K562 (cell line): ENCODE measurements around the gene PNP. TPM values are rescaled to one million over a fixed set of nuclear protein-coding genes. Genes with fewer than 3 reads are reported as not detected.
A peak's percentile ranks its signal among the peaks of the same experiment; 100 is the strongest.

Source experiments
- ATAC-seq: fragments of 200-7000 bp; cut with Tn5 transposase; 3 replicates; pipeline ENCODE4 v1.9.1; 2020; ENCODE audit warnings: moderate library complexity
- BruUV-seq: library from RNA; stranded (reverse); fragments of 400-500 nt; replicated peaks from 2 replicates; lab custom pipeline; 2021; lab: Mats Ljungman, UMichigan
- CTCF ChIA-PET: fragments of 300-600 bp; formaldehyde crosslinking; extraction: SDS; loops from one replicate; lab custom pipeline; 2021; ENCODE audit warnings: low intra/inter-chr PET ratio; lab: Yijun Ruan, JAX
- POLR2A ChIA-PET: fragments of 300-600, 350-650 bp; sonication (Branson Sonifier 250); formaldehyde crosslinking; extraction: SDS; loops from one replicate; lab custom pipeline; 2021; ENCODE audit warnings: antibody characterized with exemption, inconsistent platforms; lab: Yijun Ruan, JAX
- DNase-seq, 4 experiments: peaks; one replicate each; pipeline versions ENCODE4 v3.0.0 to v3.0.0-alpha.2; 2011 to 2018; ENCODE audit warnings: low spot score in 3 of 4, mixed read lengths in 3 of 4; ENCODE audit errors: extremely low read depth in 1 of 4
- FAIRE-seq: peaks from 2 replicates; lab custom pipeline; 2011; peaks lifted over from hg19 to GRCh38; lab: Jason Lieb, UNC
- H2AFZ ChIP-seq: 2 replicates; pipeline ENCODE4 v1.6.0; 2011; ENCODE audit warnings: low read depth, low read length, control low read depth, inconsistent platforms
- H3K27ac ChIP-seq: fragments of 200-600 bp; 3 replicates; pipeline ENCODE4 v1.8.0; 2011; ENCODE audit warnings: low read depth, mild to moderate bottlenecking, control low read depth, inconsistent platforms, low read length, moderate library complexity, mixed read lengths; ENCODE audit errors: extremely low read depth
- H3K27me3 ChIP-seq, 2 experiments: fragments of 300-600 bp in 1 of 2; 2 replicates in 1 of 2; 3 replicates in 1 of 2; pipeline versions ENCODE4 v1.6.0 to v1.8.0; 2011; ENCODE audit warnings: inconsistent platforms in 2 of 2, low read length in 2 of 2, mild to moderate bottlenecking in 1 of 2, mixed read lengths in 1 of 2, moderate library complexity in 1 of 2; ENCODE audit not compliant: control insufficient read depth in 2 of 2, insufficient read depth in 2 of 2
- H3K36me3 ChIP-seq: fragments of 300-600 bp; 3 replicates; pipeline ENCODE4 v1.8.0; 2011; ENCODE audit warnings: mild to moderate bottlenecking, low read length, inconsistent platforms; ENCODE audit not compliant: control insufficient read depth, insufficient read depth
- H3K4me1 ChIP-seq, 2 experiments: fragments of 200-600 bp in 1 of 2; replicated peaks in 1 of 2; 2 replicates in 1 of 2; 3 replicates in 1 of 2; pipeline versions ENCODE4 v1.5.1 to v1.8.0; 2011; ENCODE audit warnings: inconsistent platforms in 2 of 2, low read length in 2 of 2, mild to moderate bottlenecking in 1 of 2, mixed read lengths in 1 of 2, moderate library complexity in 1 of 2; ENCODE audit not compliant: control insufficient read depth in 2 of 2, insufficient read depth in 2 of 2
- H3K4me2 ChIP-seq: 2 replicates; pipeline ENCODE4 v1.6.1; 2011; ENCODE audit warnings: low read length, control low read depth, inconsistent platforms, mixed read lengths; ENCODE audit not compliant: insufficient read depth
- H3K4me3 ChIP-seq: fragments of 200-600 bp; sonication (generic), shearing (Covaris generic); 2 replicates; pipeline ENCODE4 v1.5.1; 2016; ENCODE audit warnings: control low read depth, inconsistent platforms
- H3K79me2 ChIP-seq: fragments of 200-600 bp; 3 replicates; pipeline ENCODE4 v1.8.0; 2011; ENCODE audit warnings: low read length, inconsistent platforms; ENCODE audit not compliant: control insufficient read depth, insufficient read depth
- H3K9ac ChIP-seq, 2 experiments: 2 replicates each; pipeline versions ENCODE4 v1.6.0 to v1.6.1; 2011; ENCODE audit warnings: low read depth in 2 of 2, low read length in 2 of 2, control low read depth in 1 of 2, inconsistent platforms in 1 of 2, mild to moderate bottlenecking in 1 of 2, mixed read lengths in 1 of 2; ENCODE audit not compliant: insufficient read depth in 1 of 2
- H3K9me1 ChIP-seq: one replicate; pipeline ENCODE4 v1.6.0; 2011; ENCODE audit warnings: inconsistent platforms, mild to moderate bottlenecking, low read length, moderate library complexity; ENCODE audit not compliant: control insufficient read depth, insufficient read depth
- H3K9me3 ChIP-seq: replicated peaks from 2 replicates; pipeline ENCODE4 v1.5.1; 2011; ENCODE audit warnings: low read depth, low read length, inconsistent platforms; ENCODE audit not compliant: control insufficient read depth, insufficient read depth
- H4K20me1 ChIP-seq: replicated peaks from 2 replicates; pipeline ENCODE4 v1.6.1; 2011; ENCODE audit warnings: low read length, inconsistent platforms, mixed read lengths; ENCODE audit not compliant: control insufficient read depth, insufficient read depth
- NRF1 ChIP-seq, 2 experiments: fragments of 450-650 bp; IDR thresholded peaks in 1 of 2; conservative IDR thresholded peaks in 1 of 2; 2 replicates each; pipeline ENCODE4 v1.6.1; 2014; ENCODE audit warnings: mild to moderate bottlenecking in 2 of 2
- POLR2AphosphoS2 ChIP-seq: IDR thresholded peaks from 2 replicates; pipeline ENCODE4 v1.6.1; 2012; ENCODE audit warnings: low read length, improper control_type of control experiment
- POLR2AphosphoS5 ChIP-seq: IDR thresholded peaks from 2 replicates; pipeline ENCODE4 v1.6.1; 2011; ENCODE audit warnings: mild to moderate bottlenecking, low read depth, low read length, moderate library complexity; ENCODE audit not compliant: control insufficient read depth, insufficient read depth
- RBFOX2 ChIP-seq: fragments of 200-400 bp; formaldehyde crosslinking; IDR thresholded peaks from 2 replicates; pipeline ENCODE4 v1.6.1; 2017; ENCODE audit warnings: low read depth, mild to moderate bottlenecking, low read length, moderate library complexity
- ZNF134 ChIP-seq: fragments of 250-450 bp; sonication (Bioruptor Pico); conservative IDR thresholded peaks from 2 replicates; pipeline ENCODE4 v1.4.0; 2020
- WGBS: fragments of 100-300 bp; shearing (Covaris generic); methylation state at CpG from one replicate; pipeline ENCODE4 v1.1.6; 2016; ENCODE audit warnings: low coverage, mixed read lengths; ENCODE audit not compliant: insufficient coverage; ENCODE audit errors: missing lambda C conversion rate; 5-methylcytosine and 5-hydroxymethylcytosine counted together
- in situ Hi-C: fragments of 300-500 bp; cut with MboI; formaldehyde crosslinking; loops from 4 replicates; pipeline ENCODE4 v1.15.0; 2018; ENCODE audit warnings: inconsistent platforms, mixed read lengths
- intact Hi-C: fragments of 100-400 bp; cut with micrococcal nuclease; formaldehyde crosslinking; loops from 2 replicates; pipeline ENCODE4 v1.14.2; 2022
- polyA plus RNA-seq, 8 experiments: library from polyadenylated mRNA; depleted of rRNA in 4 of 8; stranded (reverse) in 5 of 8; unstranded in 3 of 8; fragments of >200 nt; fragmentation: Nextera tagmentation in 2 of 8; fragmentation: Illumina TruSeq in 1 of 8; extraction: Ambion mirVana in 2 of 8; extraction: Trizol in 1 of 8; gene quantifications; 2 replicates each; pipeline versions ENCODE4 v1.2.1 to v1.2.3, GENCODE V29; 2011 to 2014; ENCODE audit warnings: inconsistent platforms in 1 of 8, missing spikeins in 1 of 8
- total RNA-seq, 7 experiments: library from RNA; depleted of rRNA in 6 of 7; stranded (reverse); fragments of >200 nt in 6 of 7; fragmentation: Illumina TruSeq in 2 of 7; extraction: Trizol in 2 of 7; gene quantifications; 2 replicates each; pipeline versions ENCODE4 v1.2.1 to v1.2.3, GENCODE V29; 2011 to 2021; ENCODE audit warnings: low replicate concordance in 1 of 7

The PNP gene
- total and polyA plus RNA-seq, 9 of the 15 experiments (the other 6 are each of a cell fraction or from before 2014, with no cell fraction given): 92.5 to 288 (median 137) TPM

GRCh38 chr14:20458031-20458789 lies 11.0 kb upstream of the PNP start:
- Histone ChIP-seq H3K36me3 (peaks cover 43% of the 10 kb centered on the region), H2AFZ (no peak overlapping the region), H3K9me1 (no peaks in the 10 kb centered on the region), H3K4me2 (0 out of 2 replicates have a peak overlapping the region, but pooled peaks have one; percentile 6), H3K9ac (peak overlapping the region in 1 of 2 experiments; percentile 72; a peak in 1 of 4 replicates), H3K27me3 (no peaks in the 10 kb centered on the region), H3K79me2 (peaks cover 70% of the 10 kb centered on the region), H4K20me1 (no peaks in the 10 kb centered on the region), H3K4me3 (no peak overlapping the region), H3K4me1 (peaks cover 32 to 33% of the 10 kb centered on the region in 2 experiments), H3K27ac (peak overlapping the region; percentile 34; the same call in 1 of the 3 replicates), H3K9me3 (no peaks in the 10 kb centered on the region)
- BruUV-seq: no TSS peak
- FAIRE-seq: no peak
- WGBS: 56% methylated on average over 6 of the region's 8 CpGs
- intact Hi-C loops: loop anchor here (5.0 kb wide), 1 partner anchor 149 kb away; no protein-coding TSS in a partner anchor
- peak in 1 of 4 experiments; percentile 14 for DNase-seq
- ATAC-seq: no peak
- TF ChIP-seq NRF1 (conservative IDR thresholded peaks at IDR 0.05 in 1 of 2, IDR thresholded peaks at IDR 0.05 in 1 of 2): no peak
- 0 out of 2 replicates have a peak, but pooled peaks have one; percentile 12 for TF ChIP-seq RBFOX2
- peak; percentile 37; the same call in 1 of the 2 replicates for TF ChIP-seq POLR2AphosphoS5
- peak; percentile 64; the same call in 1 of the 2 replicates for TF ChIP-seq POLR2AphosphoS2
- no peak for TF ChIP-seq ZNF134 (CRISPR knock-in tag)
- in situ Hi-C loops: no loop called here
- ChIA-PET POLR2A (interaction anchor here (0.7 to 1.4 kb wide), 2 partner anchors 11 to 115 kb away, joined by 3 to 4 read pairs; partner anchors contain the start of gene PARP2), CTCF (no interaction called here)
